ENCODE measurements around the gene BLVRB. TPM values are rescaled to one million over a fixed set of nuclear protein-coding genes. Genes with fewer than 3 reads are reported as not detected.

Gene BLVRB
- total and polyA plus RNA-seq, 9 of the 15 experiments (the other 6 are each of a cell fraction or from before 2014, with no cell fraction given): 81.1 to 749 (median 331) TPM

DNA sequence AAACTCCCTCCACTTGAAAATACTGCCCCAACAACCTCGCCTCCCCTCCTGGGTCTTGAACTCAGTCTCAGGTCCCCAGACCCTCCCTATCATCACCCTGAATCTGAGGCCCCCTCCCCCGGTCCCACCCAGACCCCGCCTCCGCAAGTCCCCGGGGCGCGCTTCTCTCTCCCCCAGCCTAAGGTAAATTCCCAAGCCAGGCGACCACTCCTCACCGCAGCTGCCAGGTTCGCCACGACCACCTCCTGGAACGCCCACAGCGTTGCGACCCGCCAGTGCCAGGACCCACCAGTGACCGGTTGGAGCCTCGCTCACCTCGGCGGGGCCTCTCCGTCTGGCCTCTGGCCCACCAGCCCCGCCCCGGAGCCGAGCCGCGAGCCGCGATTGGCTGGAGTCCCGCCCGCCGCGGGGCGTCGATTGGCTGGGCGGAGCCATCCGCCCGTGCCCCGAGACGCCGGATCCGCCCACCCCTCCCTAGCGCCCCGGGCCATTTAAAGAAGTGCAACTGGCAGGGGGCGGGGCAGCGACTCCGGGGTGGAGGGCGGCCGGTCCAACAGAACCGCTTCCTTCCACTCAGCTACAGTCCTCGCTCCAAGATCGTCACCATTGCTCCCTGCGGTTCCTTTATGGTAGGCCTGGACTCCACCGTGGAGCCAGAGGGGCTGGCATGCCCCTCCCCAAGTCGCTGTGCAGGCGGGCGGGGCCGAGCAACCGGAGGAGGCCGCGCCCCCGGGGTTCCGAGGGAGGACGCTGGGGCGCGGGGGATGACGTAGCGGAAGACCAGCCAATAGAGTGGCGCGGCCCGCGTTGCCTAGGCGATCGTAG is 21.3 kb downstream of the BLVRB start, which contains the start of gene SERTAD3 (continued):
- TF ChIP-seq SIX5 (IDR thresholded peaks at IDR 0.05; ENCODE audit: borderline replicate concordance in 1 of 2, insufficient read depth in 1 of 2, low read depth in 1 of 2, low read length in 2 of 2): no peak
- no peak for TF ChIP-seq TEAD4 (IDR thresholded peaks at IDR 0.05; ENCODE audit: low read length)
- no peak for TF ChIP-seq TEAD4 (CRISPR knock-in tag; IDR thresholded peaks at IDR 0.05; ENCODE audit: borderline replicate concordance)
- TF ChIP-seq MBD1 (CRISPR knock-in tag; IDR thresholded peaks at IDR 0.05): no peak
- no peak for TF ChIP-seq RUNX1 (IDR thresholded peaks at IDR 0.05; ENCODE audit: low read depth)
- TF ChIP-seq ZNF584 (CRISPR knock-in tag; IDR thresholded peaks at IDR 0.05; ENCODE audit: low read depth): no peak
- no peak for TF ChIP-seq RFX7 (CRISPR knock-in tag; IDR thresholded peaks at IDR 0.05)
- 0 out of 2 replicates have a peak, but pooled peaks have one; percentile 2 for TF ChIP-seq THRAP3 (IDR thresholded peaks at IDR 0.05; ENCODE audit: borderline replicate concordance)
- TF ChIP-seq, protein P1, sequence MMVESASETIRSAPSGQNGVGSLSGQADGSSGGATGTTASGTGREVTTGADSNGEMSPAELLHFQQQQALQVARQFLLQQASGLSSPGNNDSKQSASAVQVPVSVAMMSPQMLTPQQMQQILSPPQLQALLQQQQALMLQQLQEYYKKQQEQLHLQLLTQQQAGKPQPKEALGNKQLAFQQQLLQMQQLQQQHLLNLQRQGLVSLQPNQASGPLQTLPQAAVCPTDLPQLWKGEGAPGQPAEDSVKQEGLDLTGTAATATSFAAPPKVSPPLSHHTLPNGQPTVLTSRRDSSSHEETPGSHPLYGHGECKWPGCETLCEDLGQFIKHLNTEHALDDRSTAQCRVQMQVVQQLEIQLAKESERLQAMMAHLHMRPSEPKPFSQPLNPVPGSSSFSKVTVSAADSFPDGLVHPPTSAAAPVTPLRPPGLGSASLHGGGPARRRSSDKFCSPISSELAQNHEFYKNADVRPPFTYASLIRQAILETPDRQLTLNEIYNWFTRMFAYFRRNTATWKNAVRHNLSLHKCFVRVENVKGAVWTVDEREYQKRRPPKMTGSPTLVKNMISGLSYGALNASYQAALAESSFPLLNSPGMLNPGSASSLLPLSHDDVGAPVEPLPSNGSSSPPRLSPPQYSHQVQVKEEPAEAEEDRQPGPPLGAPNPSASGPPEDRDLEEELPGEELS (CRISPR knock-in tag; IDR thresholded peaks at IDR 0.05; ENCODE audit: borderline replicate concordance): peak; percentile 80; the same call in 1 of the 2 replicates
- TF ChIP-seq, protein P2, sequence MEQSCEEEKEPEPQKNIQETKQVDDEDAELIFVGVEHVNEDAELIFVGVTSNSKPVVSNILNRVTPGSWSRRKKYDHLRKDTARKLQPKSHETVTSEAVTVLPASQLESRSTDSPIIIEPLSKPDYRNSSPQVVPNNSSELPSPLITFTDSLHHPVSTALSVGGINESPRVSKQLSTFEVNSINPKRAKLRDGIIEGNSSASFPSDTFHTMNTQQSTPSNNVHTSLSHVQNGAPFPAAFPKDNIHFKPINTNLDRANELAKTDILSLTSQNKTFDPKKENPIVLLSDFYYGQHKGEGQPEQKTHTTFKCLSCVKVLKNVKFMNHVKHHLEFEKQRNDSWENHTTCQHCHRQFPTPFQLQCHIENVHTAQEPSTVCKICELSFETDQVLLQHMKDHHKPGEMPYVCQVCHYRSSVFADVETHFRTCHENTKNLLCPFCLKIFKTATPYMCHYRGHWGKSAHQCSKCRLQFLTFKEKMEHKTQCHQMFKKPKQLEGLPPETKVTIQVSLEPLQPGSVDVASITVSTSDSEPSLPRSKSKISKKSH (CRISPR knock-in tag; IDR thresholded peaks at IDR 0.05): no peak
- peak; percentile 54; the same call in 1 of the 2 replicates for TF ChIP-seq TAF7 (tag; IDR thresholded peaks at IDR 0.05)
- no peak for TF ChIP-seq ZNF347 (CRISPR knock-in tag; IDR thresholded peaks at IDR 0.05; ENCODE audit: low read depth)
- peak; percentile 76 for TF ChIP-seq NFIC (IDR thresholded peaks at IDR 0.05)
- peak; percentile 60; the same call in 1 of the 2 replicates for TF ChIP-seq CBX1 (IDR thresholded peaks at IDR 0.05; ENCODE audit: low read depth)
- no peak for TF ChIP-seq BRCA1 (IDR thresholded peaks at IDR 0.05)
- TF ChIP-seq BRCA1 (CRISPR knock-in tag; IDR thresholded peaks at IDR 0.05): no peak
- peak; percentile 49; the same call in 1 of the 2 replicates for TF ChIP-seq ZNF740 (CRISPR knock-in tag; IDR thresholded peaks at IDR 0.05)
- TF ChIP-seq ZNF740 (tag; IDR thresholded peaks at IDR 0.05): no peak
- TF ChIP-seq, protein P3, sequence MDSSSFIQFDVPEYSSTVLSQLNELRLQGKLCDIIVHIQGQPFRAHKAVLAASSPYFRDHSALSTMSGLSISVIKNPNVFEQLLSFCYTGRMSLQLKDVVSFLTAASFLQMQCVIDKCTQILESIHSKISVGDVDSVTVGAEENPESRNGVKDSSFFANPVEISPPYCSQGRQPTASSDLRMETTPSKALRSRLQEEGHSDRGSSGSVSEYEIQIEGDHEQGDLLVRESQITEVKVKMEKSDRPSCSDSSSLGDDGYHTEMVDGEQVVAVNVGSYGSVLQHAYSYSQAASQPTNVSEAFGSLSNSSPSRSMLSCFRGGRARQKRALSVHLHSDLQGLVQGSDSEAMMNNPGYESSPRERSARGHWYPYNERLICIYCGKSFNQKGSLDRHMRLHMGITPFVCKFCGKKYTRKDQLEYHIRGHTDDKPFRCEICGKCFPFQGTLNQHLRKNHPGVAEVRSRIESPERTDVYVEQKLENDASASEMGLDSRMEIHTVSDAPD (CRISPR knock-in tag; IDR thresholded peaks at IDR 0.05): no peak
- TF ChIP-seq ZBTB17 (CRISPR knock-in tag; IDR thresholded peaks at IDR 0.05): 0 out of 2 replicates have a peak, but pooled peaks have one; percentile 7

Data from K562 (cell line).